ENCODE measurements around the gene PRCD.
"Not testable (repeated sequence)": the region's sequence is repeated elsewhere in the genome, so short reads cannot be mapped to it uniquely, and the experiment has no call there.

The PRCD gene

DNA sequence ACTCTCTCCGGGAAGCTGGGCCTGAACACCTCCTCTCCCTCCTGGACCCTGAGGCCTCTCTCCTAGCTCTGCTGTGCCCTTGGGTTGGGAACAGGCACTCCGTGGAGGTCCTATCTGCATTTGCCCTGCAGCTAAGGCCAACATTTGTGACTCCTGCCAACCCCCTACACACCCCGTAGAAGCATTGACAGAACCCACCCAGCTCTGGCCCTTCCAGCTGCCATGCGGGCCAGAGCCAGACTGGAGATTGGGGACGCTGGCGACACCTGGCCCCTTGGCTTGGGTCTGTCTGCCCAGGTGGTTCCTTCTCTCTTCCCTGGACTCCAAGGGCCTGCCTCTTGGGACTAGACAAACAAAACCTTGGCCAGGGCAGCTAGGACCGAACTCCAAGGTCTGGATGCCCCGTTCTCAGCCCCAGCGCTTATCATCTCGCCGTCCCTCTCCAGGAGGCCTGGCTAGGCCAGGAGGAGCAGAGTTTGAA, 38.0 kb upstream of the PRCD start:
- no peak for DNase-seq
- in situ Hi-C loops (cut with HindIII; ENCODE audit: low pct_ligation_motif_present, low pct_unique_long_range_greater_than_20kb, low sequenced_read_pairs) = no loop called here

- in situ Hi-C loops (cut with HindIII; ENCODE audit: low pct_ligation_motif_present, low pct_unique_long_range_greater_than_20kb, low sequenced_read_pairs) = no loop called here
Measured at GRCh38 chr17:76502341-76503211, 37.3 kb upstream of the PRCD start.

GRCh38 chr17:76504117-76504516, 35.7 kb upstream of the PRCD start:
- in situ Hi-C loops (cut with HindIII; ENCODE audit: low pct_ligation_motif_present, low pct_unique_long_range_greater_than_20kb, low sequenced_read_pairs) = no loop called here
- peak; percentile 77 for DNase-seq

More at GRCh38 chr17:76502341-76503211, 37.3 kb upstream of the PRCD start:
- DNase-seq = no peak

- peak; percentile 73 for DNase-seq
- in situ Hi-C loops (cut with HindIII; ENCODE audit: low pct_ligation_motif_present, low pct_unique_long_range_greater_than_20kb, low sequenced_read_pairs) = no loop called here
Measured at GRCh38 chr17:76506408-76507345, 33.2 kb upstream of the PRCD start.

- in situ Hi-C loops (cut with HindIII; ENCODE audit: low pct_ligation_motif_present, low pct_unique_long_range_greater_than_20kb, low sequenced_read_pairs); DNase-seq: not testable (repeated sequence)
Measured at GRCh38 chr17:76508472-76509063, 31.3 kb upstream of the PRCD start.

DNA sequence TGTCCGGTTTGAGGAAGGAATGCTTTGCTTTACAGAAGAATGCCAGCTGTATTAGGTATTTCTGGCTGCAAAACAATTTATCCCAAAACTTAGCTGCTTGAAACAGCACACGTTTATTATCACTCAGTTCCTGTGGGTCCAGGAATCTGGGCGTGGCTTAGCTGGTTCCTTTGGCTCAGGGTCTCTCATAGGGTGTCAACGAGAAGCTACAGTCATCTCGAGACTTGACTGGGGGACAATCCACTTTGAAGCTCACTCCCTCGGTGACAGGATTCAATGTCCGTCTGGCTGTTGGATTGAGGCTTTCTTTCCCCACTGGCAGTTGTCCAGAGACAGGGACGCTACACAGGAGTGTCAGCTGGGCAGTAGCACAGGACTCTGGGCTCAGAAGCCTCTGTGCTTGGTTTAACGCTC, 29.0 kb upstream of the PRCD start:
- in situ Hi-C loops (cut with HindIII; ENCODE audit: low pct_ligation_motif_present, low pct_unique_long_range_greater_than_20kb, low sequenced_read_pairs) = no loop called here
- no peak for DNase-seq

DNA sequence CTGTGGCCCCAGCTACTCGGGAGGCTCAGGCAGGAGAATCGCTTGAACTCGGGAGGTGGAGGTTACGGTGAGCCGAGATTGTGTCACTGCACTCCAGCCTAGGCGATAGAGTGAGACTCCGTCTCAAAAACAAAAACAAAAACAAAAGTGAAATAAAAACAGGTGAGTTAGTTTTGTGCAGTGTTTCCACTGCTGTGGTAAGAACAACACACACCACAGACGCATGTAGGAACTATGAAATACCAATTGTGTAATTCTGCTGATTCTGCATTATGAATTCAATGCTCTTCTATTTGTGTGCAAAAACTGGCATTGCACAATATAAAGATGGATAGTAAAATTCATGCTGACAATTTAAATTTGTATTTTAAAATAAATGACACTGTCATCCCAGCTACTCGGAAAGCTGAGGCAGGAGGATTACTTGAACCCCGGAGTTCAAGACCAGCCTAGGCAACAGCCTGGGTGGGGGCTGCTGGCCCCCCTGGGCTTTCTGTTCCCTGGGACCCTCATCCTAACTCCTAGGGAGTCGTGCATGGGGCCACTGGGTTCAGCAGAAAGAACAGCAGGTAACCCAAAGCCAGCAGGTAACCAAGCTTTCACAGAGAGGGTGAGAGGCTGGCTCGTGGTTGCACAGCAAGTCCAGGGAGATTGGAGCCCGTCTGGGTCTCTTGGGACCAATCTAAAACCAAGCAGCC, 28.0 kb upstream of the PRCD start:
- in situ Hi-C loops (cut with HindIII; ENCODE audit: low pct_ligation_motif_present, low pct_unique_long_range_greater_than_20kb, low sequenced_read_pairs) = no loop called here
- DNase-seq = no peak

DNA sequence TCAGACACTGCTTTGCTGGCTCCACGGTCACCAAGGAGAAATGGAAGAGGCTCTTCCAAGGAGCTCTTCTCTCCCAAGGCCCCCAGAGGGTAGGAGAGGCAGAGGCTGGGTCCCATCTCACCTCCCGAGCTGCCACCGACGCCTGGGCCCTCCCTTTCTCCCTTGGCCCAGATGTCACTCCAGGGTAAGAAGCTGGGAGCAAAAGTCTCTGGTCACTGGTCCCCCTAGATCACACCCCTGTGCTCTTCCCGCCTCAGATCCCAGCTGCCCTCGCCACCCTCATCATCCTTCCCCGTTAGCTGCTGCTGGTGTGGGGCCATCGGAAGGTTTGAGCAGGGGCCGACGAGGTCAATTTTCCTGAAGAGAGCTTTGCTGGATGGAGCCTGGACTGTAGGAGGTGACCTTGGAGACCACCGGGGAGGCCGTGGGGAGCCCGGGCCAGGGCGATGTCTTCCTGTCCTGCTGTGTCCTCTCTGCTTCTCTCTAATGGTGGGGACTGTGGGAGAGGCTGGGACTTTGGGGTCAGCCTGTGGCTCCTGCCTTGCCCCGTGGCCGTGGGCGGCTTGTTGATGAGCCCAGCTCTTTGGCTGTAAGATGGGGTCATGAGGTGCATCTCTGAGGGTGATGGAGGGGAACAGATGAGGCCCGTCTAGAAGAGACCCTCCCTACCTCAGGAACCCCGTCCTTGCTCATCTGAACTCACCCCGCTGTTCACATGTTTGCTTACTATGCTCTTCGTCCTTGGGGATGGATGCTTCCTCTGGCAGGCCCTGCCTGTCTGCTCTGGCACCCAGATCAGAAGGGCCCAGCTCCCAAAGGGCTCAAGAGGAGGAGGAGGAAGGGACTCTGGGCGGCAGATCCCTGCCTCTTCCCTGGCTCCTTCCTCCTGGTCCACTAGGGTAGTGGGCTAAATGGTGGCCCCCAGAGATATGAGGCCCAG, 27.2 kb upstream of the PRCD start:
- DNase-seq = no peak
- in situ Hi-C loops (cut with HindIII; ENCODE audit: low pct_ligation_motif_present, low pct_unique_long_range_greater_than_20kb, low sequenced_read_pairs) = no loop called here

DNA sequence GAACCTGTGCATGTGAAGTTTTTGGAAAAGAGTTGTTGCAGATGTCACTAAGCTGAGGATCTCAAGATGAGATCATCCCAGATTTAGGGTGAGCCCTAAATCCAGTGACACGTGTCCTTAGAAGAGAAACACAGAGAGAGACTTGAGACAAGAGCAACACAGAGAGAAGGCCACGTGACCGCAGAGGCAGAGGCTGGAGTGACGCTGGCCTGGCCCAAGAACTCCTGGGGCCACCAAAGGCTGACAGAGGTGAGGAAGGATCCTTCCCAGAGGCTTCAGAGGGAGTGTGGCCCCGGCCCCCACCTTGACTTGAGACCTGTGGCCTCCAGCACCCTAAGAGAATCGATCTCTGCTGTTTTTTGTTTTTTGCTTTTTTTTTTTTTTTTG, 26.5 kb upstream of the PRCD start:
- in situ Hi-C loops (cut with HindIII; ENCODE audit: low pct_ligation_motif_present, low pct_unique_long_range_greater_than_20kb, low sequenced_read_pairs) = no loop called here
- DNase-seq = no peak

- not testable (repeated sequence) for DNase-seq
Measured at GRCh38 chr17:76514355-76514754, 25.5 kb upstream of the PRCD start.

DNA sequence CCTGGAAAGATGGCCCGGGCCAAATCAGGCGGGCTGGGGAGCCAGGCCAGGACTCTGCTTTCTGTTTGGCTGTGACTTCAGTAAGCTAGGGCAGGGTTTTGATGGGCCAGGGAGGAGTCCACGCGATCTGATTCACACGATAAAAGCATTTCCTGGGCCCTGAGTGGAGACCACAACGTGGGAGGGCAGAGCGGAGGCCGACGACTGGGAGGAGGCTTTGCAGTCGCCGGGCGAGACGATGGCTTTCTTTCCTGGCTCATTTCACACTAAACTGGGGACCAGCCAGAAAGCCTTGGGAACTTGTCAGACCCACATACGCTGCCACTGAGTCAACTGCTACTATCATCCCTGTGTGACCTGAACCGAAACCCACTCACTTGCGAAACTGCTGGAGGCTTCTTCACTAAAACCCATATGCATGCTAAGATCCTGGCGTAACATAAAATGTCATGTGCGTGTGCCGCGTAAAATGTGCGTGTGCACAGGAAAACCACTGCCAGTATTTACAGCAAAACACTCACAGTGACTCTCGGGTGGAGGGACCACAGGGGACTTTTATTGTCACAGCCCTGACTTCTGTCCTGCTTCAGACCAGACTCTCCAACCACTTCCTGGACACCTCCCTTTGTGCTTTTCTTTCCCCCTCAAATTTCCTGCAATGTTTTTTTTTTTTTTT, 24.4 kb upstream of the PRCD start:
- in situ Hi-C loops (cut with HindIII; ENCODE audit: low pct_ligation_motif_present, low pct_unique_long_range_greater_than_20kb, low sequenced_read_pairs) = no loop called here
- DNase-seq = peak; percentile 82

More at GRCh38 chr17:76514355-76514754, 25.5 kb upstream of the PRCD start:
- in situ Hi-C loops (cut with HindIII; ENCODE audit: low pct_ligation_motif_present, low pct_unique_long_range_greater_than_20kb, low sequenced_read_pairs) = not testable (repeated sequence)

GRCh38 chr17:76517638-76518038, 22.2 kb upstream of the PRCD start:
- in situ Hi-C loops (cut with HindIII; ENCODE audit: low pct_ligation_motif_present, low pct_unique_long_range_greater_than_20kb, low sequenced_read_pairs) = no loop called here
- peak; percentile 56 for DNase-seq

DNA sequence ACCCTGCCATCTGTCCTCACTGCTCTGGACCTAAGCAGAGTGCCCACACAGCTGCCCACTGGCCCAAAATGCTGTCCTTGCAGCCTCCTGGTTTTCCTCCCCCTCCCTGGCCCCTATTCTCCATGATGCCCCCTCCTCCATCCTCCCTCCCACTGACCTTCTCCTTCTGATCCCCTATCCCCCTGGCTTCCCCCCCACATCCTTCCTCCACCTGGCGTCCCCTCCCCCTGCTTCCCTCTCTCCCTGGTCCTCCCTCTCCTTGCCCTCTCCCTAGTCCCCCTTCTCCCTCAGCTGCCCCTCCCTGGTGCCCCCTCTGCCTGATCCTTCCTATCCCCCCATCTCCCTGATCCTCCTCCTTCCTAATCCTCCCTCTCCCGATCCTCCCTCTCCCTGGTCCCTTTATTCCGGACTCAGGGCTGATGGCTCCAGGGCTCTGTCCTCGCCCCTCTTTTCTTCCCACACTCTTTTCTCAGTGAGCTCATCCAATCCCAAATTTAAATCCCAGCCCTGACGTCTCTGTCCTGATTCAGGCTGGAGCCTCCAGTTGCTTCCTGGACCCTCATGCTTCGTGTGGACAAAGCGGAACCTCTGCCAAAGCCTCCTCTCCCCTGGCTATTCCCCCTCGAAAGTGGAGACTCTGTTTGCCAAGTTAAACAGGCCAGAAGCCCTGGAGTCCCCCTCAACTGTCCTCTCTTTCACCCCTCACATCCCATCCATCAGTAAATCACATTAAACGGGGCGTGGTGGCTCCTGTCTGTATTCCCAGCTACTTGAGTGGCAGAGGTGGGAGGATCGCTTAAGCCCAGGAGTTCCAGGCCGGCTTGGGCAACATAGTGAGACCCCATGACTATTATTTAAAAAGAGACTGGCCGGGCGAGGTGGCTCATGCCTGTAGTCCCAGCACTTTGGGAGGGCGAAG, 20.5 kb upstream of the PRCD start:
- in situ Hi-C loops (cut with HindIII; ENCODE audit: low pct_ligation_motif_present, low pct_unique_long_range_greater_than_20kb, low sequenced_read_pairs) = no loop called here
- DNase-seq = no peak

DNA sequence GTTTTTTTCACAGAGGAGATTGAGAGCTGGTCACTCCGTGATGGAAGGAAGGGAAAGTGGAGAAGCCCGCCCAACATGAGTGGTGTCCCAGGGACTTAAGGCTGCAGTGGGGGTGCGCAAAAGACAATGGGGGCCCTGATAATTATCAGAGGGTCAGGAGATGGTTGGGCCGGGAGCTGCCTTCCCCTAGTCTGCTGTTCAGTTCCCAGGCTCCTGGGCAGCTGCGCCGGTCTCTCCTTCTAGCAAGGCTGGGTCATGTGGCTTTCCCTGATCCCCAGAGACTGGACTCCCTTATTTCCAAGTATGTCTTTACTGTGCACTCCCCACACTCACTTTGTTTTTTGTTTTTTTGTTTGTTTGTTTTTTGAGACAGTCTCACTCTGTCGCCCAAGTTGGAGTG, 18.6 kb upstream of the PRCD start:
- DNase-seq = no peak
- in situ Hi-C loops (cut with HindIII; ENCODE audit: low pct_ligation_motif_present, low pct_unique_long_range_greater_than_20kb, low sequenced_read_pairs) = no loop called here

- in situ Hi-C loops (cut with HindIII; ENCODE audit: low pct_ligation_motif_present, low pct_unique_long_range_greater_than_20kb, low sequenced_read_pairs); DNase-seq: not testable (repeated sequence)
Measured at GRCh38 chr17:76521683-76522082, 18.2 kb upstream of the PRCD start.

All from ACHN (cell line).